Activated T-cell treated with anti-CD3 and anti-CD28 coated beads for 24 hours (primary cell): ENCODE measurements around the gene LNX1.
"Not testable (repeated sequence)": the region's sequence is repeated elsewhere in the genome, so short reads cannot be mapped to it uniquely, and the experiment has no call there.

ENCODE experiments used
- DNase-seq: peaks from one replicate; pipeline ENCODE4 v3.0.0-alpha.2; 2020; ENCODE audit warnings: low read depth

The LNX1 gene

DNA sequence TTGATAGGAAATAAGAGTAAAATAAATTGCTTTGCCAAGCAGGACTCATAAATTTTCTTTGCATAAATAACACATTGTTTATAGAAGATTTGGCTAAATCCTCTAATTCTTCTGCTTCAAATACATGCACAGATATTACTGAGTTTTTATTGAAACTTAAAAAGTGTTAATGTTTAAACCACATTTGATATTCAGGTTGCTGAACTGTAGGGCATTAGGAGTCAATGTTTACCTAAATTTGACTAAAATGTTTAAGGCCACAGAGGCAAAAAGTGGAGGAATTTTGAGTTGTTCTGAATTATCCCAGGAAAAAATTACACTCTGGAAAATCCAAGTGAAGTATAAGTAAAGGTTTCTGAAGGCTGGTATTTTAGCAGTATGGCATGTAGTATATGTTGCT lies 135.1 kb downstream of the LNX1 start:
- no peak for DNase-seq

DNA sequence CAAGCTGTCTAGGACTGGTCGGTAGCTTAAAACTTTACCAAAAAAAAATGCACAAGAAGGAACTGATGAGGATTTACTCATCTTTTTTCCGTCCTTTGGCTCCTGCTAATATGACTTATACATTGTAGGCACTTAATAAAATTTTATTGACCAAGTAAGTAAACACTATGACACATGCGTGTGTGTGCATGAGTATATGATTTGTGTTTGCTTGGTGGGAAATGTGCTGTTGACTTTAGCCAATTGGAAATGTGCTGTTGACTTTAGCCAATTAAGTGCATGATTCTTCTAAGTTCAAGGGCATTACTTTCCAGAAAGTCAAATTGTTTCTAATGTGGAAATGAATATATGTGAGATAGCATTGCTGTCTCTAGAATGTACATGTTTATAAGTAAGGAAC lies 135.5 kb downstream of the LNX1 start:
- DNase-seq, result no peak

DNA sequence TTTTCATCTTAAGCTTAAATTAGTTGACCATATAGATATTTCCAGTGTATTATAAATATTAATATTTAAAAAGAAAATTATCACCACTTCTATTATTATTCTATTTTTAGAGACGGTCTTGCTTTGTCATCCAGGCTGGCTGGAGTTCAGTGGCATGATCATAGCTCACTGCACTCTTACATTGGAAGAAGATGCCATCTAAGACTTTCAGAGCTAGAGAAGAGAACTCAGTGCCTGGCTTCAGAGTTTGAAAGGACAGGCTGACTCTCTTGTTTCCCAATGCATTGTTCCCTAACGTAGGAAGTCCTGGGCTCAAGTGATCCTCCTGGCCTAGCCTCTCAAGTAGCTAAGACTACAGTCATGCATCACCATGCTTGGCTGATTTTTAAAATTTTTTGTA lies 137.9 kb downstream of the LNX1 start:
- DNase-seq, result no peak

DNA sequence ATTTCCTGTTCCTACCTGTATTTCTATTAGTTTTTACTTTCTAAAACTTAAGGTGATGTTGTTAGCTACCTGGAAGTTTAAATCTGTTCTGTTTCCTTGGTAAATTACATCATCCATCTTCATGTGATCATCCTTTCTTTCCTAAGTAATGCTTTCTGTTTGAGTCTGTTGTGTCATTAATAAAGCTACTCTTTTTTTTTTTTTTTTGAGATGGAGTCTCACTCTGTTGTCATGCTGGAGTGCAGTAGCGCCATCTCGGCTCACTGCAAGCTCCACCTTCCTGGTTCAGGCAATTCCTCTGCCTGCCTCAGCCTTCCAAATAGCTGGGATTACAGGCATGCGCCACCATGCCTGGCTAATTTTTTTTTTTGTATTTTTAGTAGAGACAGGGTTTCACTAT lies 140.5 kb downstream of the LNX1 start:
- DNase-seq, result no peak

DNA sequence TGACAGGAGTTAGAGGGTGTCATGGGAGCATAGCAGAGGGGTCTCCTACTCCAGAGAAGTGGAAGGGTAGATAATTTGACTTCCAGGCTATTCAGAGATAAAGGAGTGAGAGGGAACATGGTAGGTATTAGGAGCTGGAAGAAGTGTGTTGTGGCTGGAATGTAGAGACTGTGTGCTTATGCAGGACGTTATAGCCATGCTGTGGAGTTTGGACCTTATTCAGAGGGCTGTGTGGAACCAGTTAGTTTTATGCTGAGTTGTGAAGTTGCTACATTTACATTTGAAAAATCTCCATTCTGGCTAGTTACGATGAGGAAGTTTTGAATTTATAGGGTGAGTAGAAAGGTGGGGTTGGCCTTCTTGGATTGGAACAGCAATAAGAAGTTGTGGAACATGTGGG lies 146.3 kb downstream of the LNX1 start:
- no peak for DNase-seq

DNA sequence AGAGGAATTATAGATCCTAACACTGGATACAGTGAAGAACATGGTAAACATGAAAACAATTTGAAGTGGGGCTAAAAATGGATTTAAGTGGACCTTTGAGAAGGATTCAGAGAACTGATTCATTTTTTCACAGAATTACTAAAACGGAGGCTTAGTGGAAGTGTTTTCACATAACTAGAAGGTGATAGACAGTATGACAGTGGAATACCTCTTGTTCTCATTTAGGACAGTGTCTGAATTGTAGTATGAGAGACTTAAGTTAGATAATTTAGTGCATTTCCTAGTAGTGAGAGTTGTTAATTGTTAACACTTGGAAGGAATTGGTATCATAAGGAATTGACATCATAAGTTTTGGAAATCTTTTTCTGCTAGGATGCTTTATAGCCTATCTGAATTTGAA lies 149.7 kb downstream of the LNX1 start:
- no peak for DNase-seq

DNA sequence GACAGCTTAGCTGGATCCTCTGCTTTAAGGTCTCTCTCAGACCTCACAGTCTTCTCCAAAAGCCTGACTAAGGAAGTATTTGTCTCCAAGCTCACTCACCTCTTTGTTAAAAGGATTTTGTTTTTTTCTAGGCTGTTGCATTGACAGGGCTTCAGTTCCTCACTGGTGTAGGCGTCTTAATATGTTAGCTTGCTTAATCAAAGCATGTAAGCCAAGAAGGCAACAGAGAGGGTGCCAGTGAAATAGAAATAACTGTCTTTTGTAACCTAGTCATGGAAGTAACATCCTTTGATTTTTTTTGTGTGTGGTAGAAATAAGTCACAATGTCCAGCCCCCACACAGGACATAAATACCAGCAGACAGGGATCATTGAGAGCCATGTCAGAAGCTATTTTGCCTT lies 155.0 kb downstream of the LNX1 start:
- DNase-seq, result no peak

DNA sequence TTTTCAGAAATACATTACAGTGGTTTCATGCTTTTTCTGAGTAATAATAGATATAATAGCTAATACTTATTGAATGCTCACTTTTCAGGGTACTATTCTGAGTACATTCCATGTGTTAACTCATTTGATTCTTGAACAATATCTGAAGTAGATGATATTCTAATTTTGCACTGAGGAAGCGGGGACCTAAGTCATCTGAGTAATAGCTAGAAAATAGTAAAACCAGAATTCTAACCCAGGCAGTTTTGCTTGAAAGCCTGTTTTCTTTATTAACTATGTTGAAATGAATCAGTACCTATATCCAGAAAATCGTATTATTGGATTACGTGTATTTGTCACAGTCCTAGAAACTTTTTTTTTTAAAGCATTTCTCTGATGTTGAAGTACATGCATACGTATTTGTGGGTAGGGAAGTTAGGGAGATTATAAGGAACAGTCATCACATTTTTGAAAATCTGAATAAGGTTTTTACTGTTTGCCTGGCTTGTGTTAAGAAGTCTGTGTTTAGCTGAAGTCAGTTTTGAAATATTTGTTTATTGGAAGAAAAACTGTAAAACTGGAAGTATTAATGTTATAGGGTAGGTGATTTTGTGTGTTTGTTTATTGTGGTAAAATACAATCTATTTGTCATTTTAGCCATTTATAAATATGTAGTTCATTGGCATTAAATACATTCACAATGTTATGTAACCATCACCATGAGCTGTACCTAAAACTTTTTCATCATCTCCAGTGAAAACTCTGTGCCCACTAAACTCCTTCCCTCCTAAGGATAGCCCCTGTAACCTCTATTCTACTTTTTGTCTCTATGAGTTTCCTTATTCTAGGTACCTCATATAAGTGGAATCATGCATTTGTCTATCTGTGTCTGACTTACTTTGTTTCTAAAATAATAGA lies 158.5 kb downstream of the LNX1 start:
- no peak for DNase-seq

DNA sequence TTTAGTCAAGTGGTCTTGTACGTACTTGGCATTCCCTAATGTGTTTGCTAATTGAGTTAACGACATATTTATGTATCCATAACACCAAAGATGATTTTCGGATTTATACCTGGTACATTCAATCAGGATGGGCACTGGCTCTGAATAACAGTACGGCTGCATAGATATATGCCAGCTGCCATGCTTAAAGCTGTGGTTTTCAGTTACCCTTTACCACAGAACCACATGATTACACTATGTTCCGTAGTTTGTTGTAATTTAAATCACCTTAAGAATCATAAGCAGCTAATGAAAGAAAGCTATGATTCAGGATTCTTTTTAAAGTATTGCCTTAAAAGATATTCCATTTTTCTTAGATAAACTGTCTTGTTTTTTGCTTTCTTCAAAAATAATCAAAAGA lies 160.2 kb downstream of the LNX1 start:
- no peak for DNase-seq

DNA sequence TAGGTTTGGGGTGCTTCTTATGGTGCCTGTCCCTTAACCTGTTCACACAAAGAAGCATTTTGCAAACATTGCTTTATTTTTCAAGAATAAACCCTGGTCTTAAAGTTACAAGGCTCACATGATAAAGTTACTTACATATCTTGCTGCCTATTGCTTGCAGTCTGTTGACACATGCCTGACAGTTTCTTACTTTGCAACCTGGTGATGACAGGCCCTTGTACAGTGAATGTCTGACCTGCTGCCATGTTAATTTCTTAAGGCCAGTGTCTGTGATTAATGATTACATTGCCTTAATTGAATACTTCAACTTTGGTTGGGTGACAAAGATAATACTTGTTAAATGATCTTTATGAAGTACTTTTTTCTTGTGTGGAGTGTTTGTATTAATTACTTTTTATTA lies 163.9 kb downstream of the LNX1 start:
- DNase-seq, result no peak

DNA sequence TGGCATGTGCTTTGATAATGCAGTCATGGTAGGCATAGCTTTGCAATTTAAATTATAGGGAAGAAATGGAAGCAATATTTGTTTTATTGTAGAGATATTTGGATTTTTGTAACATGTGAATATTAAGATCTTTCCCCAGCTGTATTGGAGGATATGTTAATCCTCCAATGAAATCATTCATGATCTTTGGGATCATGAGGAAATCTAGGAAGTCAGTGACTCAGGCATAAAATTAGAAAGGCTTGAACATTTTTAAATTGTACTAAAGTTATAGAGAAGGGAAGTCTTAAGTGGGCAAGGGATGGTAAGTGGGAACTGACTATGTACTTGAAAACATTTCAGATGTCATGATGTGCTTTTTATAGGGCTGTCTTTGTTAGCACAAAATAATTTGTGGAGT lies 167.0 kb downstream of the LNX1 start:
- no peak for DNase-seq

DNA sequence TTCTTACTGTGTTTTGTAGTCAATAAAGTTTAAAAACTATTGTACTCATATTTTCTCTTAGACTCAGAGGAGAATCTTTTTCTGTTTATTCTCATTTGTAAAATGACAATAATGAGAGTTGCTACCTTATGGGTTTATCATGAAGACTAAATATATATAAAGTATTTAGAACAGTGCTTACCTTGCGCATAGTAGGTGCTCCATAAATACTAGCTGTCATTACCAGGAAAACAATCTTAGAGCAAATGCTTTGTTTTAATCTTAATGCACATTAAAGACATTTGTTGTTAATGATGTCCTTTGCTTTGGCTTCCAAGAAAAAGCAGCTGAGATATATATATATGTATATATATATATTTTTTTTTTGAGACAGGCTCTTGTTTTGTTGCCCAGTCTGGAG lies 168.9 kb downstream of the LNX1 start:
- no peak for DNase-seq

DNA sequence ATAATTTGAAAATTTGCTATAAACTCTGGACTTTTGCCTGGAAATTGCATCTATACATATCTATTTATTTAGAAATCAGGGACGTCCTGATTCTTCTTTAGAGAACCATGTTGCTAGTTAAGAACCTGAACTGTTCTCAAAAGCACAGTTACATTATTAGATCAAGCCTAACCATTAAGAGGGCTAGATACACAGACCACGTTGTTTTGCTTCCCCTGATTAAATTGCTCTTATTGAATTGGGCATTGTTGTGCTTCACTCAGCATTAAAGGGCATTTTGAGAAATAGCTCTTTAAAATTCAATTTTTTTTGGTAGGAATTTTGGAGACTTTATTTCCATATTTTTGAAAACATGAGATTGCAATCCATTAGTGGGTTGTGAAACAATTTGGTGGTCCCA lies 169.5 kb downstream of the LNX1 start:
- no peak for DNase-seq

DNA sequence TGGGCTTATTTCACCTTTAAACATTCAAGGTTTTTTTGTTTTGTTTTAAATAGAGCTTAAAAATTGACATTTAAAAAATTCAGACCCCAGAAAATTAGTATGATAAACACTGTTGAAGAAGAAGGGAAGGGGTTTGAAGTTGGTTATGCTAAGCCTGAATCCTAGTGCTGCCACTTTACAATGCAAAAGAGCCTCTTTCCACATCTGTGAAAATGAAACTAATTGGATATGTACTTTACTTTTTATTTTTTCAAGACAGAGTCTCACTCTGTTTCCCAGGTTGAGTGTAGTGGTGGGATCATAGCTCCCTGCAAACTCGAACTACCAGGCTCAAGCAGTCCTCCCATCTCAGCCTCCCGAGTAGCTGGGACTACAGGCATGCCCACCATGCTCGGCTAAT lies 172.1 kb downstream of the LNX1 start:
- no peak for DNase-seq

DNA sequence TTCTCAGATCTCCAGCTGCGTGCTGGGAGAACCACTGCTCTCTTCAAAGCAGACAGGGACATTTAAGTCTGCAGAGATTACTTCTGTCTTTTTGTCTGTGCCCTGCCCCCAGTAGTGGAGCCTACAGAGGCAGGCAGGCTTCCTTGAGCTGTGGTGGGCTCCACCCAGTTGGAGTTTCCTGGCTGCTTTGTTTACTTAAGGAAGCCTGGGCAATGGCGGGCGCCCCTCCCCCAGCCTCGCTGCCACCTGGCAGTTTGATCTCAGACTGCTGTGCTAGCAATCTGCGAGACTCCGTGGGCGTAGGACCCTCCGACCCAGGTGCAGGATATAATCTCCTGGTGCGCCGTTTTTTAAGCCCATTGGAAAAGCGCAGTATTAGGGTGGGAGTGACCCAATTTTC lies 181.8 kb downstream of the LNX1 start:
- not testable (repeated sequence) for DNase-seq
